ENCODE data around the gene GALNT14.

DNA sequence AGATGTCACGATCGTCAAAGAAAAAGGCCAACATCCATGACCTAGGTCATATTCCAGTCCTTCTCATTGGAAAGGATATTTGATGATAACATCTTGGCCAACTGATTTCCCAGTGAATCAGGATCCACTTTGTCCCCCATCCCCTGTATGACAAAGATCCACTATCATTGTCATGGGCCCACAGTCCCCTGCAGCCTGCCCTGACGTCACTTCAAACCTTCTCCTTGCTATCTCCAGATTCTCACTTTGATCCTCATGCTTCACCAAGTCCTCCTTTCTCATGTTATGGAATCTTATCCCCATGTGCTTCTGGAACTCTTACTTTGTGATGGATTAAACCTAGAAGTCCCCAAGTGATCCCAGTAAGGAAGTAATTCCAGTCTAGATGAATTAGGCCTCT, 25.7 kb downstream of the GALNT14 start:
- TF ChIP-seq, protein P1, sequence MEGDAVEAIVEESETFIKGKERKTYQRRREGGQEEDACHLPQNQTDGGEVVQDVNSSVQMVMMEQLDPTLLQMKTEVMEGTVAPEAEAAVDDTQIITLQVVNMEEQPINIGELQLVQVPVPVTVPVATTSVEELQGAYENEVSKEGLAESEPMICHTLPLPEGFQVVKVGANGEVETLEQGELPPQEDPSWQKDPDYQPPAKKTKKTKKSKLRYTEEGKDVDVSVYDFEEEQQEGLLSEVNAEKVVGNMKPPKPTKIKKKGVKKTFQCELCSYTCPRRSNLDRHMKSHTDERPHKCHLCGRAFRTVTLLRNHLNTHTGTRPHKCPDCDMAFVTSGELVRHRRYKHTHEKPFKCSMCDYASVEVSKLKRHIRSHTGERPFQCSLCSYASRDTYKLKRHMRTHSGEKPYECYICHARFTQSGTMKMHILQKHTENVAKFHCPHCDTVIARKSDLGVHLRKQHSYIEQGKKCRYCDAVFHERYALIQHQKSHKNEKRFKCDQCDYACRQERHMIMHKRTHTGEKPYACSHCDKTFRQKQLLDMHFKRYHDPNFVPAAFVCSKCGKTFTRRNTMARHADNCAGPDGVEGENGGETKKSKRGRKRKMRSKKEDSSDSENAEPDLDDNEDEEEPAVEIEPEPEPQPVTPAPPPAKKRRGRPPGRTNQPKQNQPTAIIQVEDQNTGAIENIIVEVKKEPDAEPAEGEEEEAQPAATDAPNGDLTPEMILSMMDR (IDR thresholded peaks at IDR 0.05), result no peak
- no peak for TF ChIP-seq POLR2A (IDR thresholded peaks at IDR 0.05)
- no peak for TF ChIP-seq EP300 (IDR thresholded peaks at IDR 0.05)

Measured in ovary (tissue), 3 donors.